Measurements from ENCODE around the gene PLD3.

Gene PLD3

DNA sequence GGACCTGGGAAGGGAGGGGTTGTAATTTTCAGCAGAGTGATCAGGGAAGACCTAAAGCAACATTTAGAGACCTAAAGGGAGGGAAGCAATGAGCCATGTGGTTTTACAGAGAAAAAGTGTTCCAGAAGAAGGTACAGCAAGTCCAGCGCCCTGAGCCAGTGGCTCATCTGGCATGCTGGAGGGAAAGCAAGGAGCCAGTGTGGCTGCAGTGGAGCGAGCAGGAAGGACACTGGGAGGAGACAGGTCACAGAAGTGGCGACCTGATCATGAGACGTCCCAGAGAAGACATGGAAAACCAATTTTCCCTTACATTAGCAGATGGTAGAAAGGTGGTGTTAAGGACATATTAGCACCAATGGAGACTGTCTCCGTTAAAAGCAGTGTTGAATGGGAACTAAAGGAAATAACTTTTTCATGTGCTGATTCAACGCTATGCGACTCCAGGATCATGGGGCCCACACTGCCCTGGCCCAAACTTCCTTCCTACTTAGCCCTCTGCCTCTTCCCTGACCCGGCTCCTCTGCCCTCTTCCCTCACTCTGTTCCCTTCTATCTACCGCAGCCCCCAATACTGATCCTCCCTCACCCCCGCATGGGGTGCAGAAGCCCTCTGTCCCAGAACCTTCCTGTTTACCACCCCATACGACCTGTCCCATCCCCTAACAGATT is 5.7 kb upstream of the PLD3 start:
- no peak overlapping the region for H3K27ac ChIP-seq (ENCODE audit: low read depth, low read length)
- no peak for TF ChIP-seq EZH2phosphoT487 (IDR thresholded peaks at IDR 0.05; ENCODE audit: borderline replicate concordance, low read length)
- TF ChIP-seq, protein P1, sequence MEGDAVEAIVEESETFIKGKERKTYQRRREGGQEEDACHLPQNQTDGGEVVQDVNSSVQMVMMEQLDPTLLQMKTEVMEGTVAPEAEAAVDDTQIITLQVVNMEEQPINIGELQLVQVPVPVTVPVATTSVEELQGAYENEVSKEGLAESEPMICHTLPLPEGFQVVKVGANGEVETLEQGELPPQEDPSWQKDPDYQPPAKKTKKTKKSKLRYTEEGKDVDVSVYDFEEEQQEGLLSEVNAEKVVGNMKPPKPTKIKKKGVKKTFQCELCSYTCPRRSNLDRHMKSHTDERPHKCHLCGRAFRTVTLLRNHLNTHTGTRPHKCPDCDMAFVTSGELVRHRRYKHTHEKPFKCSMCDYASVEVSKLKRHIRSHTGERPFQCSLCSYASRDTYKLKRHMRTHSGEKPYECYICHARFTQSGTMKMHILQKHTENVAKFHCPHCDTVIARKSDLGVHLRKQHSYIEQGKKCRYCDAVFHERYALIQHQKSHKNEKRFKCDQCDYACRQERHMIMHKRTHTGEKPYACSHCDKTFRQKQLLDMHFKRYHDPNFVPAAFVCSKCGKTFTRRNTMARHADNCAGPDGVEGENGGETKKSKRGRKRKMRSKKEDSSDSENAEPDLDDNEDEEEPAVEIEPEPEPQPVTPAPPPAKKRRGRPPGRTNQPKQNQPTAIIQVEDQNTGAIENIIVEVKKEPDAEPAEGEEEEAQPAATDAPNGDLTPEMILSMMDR (IDR thresholded peaks at IDR 0.05; ENCODE audit: low read depth, low read length, poor library complexity, severe bottlenecking), result no peak

DNA sequence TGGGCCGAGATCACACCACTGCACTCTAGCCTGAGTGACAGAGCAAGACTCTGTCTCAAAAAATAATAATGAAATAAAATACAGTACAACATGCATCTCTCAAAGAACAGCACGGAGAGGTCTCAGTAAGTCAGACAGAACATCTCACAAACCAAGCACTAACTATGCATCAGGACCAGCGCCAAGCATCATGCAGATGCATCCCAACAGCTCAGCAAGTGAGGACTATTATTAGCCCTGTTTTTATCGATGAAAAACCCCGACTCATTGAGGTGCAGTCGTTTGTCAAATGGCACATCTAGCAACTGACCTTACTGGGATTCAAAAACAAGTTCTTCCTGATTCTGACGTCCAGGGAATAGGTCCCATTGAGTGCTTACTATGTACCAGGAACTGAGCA is 4.1 kb upstream of the PLD3 start:
- H3K4me1 ChIP-seq (ENCODE audit: control insufficient read depth, low read length), result peaks cover 11% of the 10 kb centered on the region
- H3K4me3 ChIP-seq (ENCODE audit: low read length), result no peak overlapping the region
- no peaks in the 10 kb centered on the region for H3K9me3 ChIP-seq (ENCODE audit: control insufficient read depth, insufficient read depth, low read length)
- H3K27me3 ChIP-seq (ENCODE audit: control insufficient read depth, low read length), result no peaks in the 10 kb centered on the region
- TF ChIP-seq, protein P1 (IDR thresholded peaks at IDR 0.05; ENCODE audit: low read depth, low read length, poor library complexity, severe bottlenecking), result no peak
- TF ChIP-seq EZH2phosphoT487 (IDR thresholded peaks at IDR 0.05; ENCODE audit: borderline replicate concordance, low read length), result no peak
- H3K4me2 ChIP-seq (ENCODE audit: low read length), result no peak overlapping the region
- peaks cover 31% of the 10 kb centered on the region for H3K36me3 ChIP-seq (ENCODE audit: control insufficient read depth, low read length)
- no peak overlapping the region for H3K27ac ChIP-seq (ENCODE audit: low read depth, low read length)
- peaks cover 3% of the 10 kb centered on the region; the same call in 1 of the 2 replicates for H3F3A ChIP-seq (ENCODE audit: control insufficient read depth, insufficient read depth)
- peaks cover 64% of the 10 kb centered on the region for H3K79me2 ChIP-seq (ENCODE audit: control insufficient read depth, low read length)
- no peaks in the 10 kb centered on the region for H3K9me2 ChIP-seq (replicated peaks; ENCODE audit: control insufficient read depth, low read length)
- peaks cover 3% of the 10 kb centered on the region; the same call in 1 of the 2 replicates for H4K20me1 ChIP-seq (ENCODE audit: control insufficient read depth, insufficient read depth, low read depth, low read length)

More for the DNA sequence above, 5.7 kb upstream of the PLD3 start:
- H4K20me1 ChIP-seq (ENCODE audit: control insufficient read depth, insufficient read depth, low read depth, low read length), result peaks cover 3% of the 10 kb centered on the region; the same call in 1 of the 2 replicates
- H3K4me3 ChIP-seq (ENCODE audit: low read length), result no peak overlapping the region
- no peaks in the 10 kb centered on the region for H3K9me2 ChIP-seq (replicated peaks; ENCODE audit: control insufficient read depth, low read length)
- H3K27me3 ChIP-seq (ENCODE audit: control insufficient read depth, low read length), result no peaks in the 10 kb centered on the region
- H3K9me3 ChIP-seq (ENCODE audit: control insufficient read depth, insufficient read depth, low read length), result no peaks in the 10 kb centered on the region
- peaks cover 39% of the 10 kb centered on the region for H3K36me3 ChIP-seq (ENCODE audit: control insufficient read depth, low read length)
- H3K79me2 ChIP-seq (ENCODE audit: control insufficient read depth, low read length), result peaks cover 64% of the 10 kb centered on the region
- H3F3A ChIP-seq (ENCODE audit: control insufficient read depth, insufficient read depth), result peaks cover 3% of the 10 kb centered on the region; the same call in 1 of the 2 replicates
- H3K4me1 ChIP-seq (ENCODE audit: control insufficient read depth, low read length), result peaks cover 7% of the 10 kb centered on the region
- H3K4me2 ChIP-seq (ENCODE audit: low read length), result no peak overlapping the region

DNA sequence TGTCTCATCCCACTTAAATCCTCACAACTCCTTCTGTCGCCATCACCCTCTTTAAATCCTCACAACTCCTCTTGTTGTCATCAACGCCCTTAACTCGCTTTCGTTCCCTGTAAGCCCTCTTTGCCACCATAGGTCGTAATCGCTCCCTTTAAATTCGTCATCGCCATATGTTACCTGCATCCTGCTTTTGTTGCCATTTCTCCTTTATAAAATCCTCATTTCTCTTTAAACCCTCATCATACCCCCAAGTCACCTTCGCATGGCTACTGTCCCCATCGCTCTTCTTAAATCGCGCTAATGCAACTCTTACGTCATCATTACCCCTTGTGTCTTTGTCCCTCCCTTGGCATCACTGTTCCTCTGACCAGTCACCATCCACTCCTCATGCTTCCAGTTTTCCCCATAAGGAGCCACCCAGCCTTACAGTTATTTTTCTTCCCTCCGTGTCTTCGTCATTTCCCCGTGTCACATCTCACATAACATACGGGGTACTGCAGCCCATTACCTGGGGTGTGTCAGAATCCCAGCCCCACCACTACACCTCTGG is 539 bp downstream of the PLD3 start:
- Histone ChIP-seq H3K27ac (ENCODE audit: low read depth, low read length) (no peak overlapping the region), H3K36me3 (ENCODE audit: control insufficient read depth, low read length) (peaks cover 14% of the 10 kb centered on the region)
- TF ChIP-seq, protein P1 (IDR thresholded peaks at IDR 0.05; ENCODE audit: low read depth, low read length, poor library complexity, severe bottlenecking), result no peak
- TF ChIP-seq EZH2phosphoT487 (IDR thresholded peaks at IDR 0.05; ENCODE audit: borderline replicate concordance, low read length), result no peak

More for the DNA sequence above, 539 bp downstream of the PLD3 start:
- no peaks in the 10 kb centered on the region for H4K20me1 ChIP-seq (ENCODE audit: control insufficient read depth, insufficient read depth, low read depth, low read length)
- H3K4me2 ChIP-seq (ENCODE audit: low read length), result peak overlapping the region; percentile 74
- peaks cover 42% of the 10 kb centered on the region for H3K79me2 ChIP-seq (ENCODE audit: control insufficient read depth, low read length)
- H3K4me1 ChIP-seq (ENCODE audit: control insufficient read depth, low read length), result peaks cover 13% of the 10 kb centered on the region
- H3K9me2 ChIP-seq (replicated peaks; ENCODE audit: control insufficient read depth, low read length), result no peaks in the 10 kb centered on the region
- no peaks in the 10 kb centered on the region for H3K9me3 ChIP-seq (ENCODE audit: control insufficient read depth, insufficient read depth, low read length)
- peaks cover 3% of the 10 kb centered on the region; the same call in 1 of the 2 replicates for H3F3A ChIP-seq (ENCODE audit: control insufficient read depth, insufficient read depth)
- peak overlapping the region; percentile 79 for H3K4me3 ChIP-seq (ENCODE audit: low read length)
- H3K27me3 ChIP-seq (ENCODE audit: control insufficient read depth, low read length), result no peaks in the 10 kb centered on the region
